ENCODE measurements around the gene ABHD17A.

ABHD17A gene

DNA sequence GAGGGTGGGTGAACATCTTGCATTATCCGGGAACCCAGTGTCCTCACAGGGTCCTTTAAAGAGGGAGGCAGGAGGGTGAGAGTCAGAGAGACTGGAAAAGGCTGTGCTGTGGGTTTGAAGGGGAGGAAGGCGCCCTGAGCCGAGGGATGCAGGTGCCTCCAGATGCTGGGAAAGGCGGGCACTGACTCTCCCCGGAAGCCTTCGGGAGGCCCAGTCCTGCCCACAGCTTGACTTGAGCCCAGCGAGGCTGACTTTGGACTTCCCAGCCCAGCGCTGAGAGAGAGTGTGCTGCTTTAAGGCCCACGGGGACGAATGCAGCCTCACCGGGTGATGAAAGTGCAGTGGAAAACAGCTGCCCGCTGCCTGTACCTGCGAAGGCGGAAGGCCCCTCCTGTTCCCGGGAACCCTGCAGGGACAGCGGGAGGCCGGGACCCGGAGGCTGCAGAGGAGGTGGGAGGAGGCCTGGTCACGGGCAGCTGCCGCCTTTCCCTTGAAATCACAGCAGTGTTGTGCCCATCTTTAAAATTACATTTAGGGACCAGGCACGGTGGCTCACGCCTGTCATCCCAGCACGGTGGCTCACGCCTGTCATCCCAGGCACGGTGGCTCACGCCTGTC is 53.1 kb downstream of the ABHD17A start:
- DNase-seq = no peak

DNA sequence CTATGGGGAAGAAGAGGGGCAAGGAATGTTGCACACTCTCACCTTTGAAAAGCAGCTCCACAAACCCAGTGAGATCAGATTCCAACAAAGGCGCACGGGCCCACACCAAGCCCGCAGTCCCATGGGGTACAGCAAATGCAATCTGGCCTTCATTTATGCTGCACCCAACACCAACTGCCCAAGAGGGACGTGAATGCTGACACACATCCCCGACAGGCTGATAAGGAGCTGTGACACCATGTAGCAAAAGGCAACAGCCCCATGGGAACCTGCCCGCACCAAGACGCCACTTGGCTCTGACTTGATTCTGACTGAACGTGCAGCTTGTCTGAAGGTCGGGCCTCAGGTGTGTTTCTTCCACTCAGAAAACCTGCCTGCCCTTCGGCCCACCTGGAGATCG is 54.3 kb downstream of the ABHD17A start:
- DNase-seq = no peak

DNA sequence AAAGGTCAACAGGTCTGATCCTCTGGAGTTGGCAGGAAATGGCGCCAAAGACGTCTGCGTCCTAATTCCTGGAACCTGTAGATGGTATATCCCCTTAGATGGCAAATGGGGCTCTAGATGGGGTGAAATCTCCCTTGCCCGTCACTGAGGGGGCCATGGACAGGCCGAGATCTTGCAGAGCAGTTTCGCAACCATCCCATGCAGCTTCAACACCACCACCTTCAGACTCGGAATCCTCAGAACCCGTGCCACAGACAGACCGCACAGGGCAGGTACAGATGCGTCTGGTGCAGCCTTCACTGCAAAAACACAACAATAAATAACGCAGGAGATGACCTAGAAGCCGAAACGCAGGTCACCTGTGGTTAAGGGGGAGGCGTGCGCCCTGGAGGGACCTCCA is 54.7 kb downstream of the ABHD17A start:
- DNase-seq = no peak

DNA sequence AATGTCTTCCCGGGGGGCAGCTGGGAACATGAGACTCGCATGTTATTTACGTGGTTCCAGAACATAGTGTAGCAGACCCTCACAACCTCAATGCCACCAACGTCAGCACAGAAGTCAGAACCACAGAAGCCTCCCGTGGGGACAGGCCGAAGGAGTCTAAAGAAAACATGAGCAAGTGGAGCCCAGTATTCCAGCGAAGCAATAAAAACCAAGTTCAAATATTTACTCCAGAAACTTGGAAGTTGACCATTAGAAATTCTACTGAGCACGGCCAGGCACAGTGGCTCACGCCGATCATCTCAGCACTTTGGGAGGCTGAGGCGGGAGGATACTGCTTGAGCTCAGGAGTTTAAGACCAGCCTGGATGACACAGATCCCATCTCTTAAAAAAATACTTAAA is 55.3 kb downstream of the ABHD17A start:
- no peak for DNase-seq

DNA sequence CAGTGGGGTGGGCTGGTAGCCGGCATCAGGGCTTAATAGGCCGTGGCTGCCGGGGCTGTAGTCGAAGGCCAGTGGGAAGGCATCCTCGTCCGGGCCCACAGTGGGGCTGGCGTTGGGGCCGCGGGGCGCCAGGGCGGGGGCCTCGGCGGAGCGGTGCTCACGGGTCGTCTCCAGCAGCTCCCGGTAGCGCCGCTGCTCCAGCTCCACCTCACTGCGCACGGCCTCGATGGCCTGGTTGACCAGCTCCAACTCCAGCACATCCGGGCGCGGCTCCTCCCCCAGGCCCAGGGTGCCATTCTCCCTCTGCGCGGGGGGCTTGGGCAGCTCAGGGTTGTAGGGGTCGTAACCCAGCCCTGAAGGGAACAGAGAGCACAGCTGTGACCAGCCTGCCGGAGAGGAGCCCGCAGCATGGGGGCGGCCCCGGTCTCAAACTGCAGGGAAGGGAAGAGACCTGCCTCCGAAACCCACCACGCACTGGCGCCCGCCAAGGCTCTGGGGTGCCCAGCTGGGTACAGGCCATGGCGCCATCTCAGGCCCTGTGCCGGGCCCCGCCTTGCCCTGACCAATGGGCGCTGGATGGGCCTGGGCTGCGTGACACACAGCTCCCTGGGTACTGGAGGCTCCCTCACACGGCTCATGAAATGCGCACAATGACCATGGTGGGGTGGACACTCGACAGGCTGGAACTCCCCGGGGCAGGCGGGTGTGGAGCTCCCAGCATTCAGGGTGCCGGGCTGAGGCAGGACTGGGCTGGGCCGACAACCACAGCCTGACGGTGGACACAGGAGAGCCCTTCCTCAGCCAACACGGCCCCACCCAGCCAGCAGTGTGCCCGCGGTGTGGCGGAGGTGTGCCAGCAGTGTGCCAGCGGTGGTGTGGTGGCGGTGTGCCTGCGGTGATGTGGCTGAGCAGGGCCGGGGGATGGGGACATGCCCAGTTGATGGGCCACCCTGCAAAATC is 56.7 kb downstream of the ABHD17A start:
- no peak for DNase-seq

DNA sequence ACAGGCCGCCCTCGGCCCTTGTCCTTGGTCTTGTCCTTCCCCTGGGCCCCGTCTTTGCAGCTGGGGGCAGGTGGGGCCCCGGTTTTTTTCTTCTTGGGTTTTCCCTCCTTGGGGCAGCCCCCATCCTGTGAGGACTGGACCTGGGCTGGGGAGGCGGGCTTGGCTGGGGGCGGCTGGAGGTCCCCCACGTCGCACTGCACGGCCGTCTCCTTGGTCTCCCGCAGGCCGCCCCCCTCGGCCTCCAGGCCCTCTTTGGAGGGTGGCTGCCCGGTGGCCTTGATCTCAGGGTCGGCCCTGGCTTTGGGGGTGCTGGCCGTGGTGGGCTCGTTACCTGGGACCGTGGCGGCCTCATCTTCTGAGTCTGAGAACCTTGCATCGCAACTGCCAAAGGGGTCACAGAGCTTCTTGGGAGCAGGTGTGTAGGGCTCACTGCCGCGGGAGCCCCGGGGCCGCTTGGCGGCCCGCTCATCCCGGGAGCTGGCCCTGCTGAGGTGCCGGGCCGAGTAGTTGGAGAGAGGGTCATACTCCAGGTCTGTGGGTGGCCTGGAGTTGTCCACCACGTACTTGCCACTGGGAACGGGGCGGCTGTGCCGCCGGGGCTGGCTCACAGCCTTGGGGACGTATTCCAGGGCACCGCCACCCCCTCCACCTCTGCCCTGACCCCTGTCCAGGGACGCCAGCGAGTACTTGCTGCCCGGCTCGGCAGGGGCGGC is 57.6 kb downstream of the ABHD17A start:
- DNase-seq = no peak
